ES-I3 (cell line): Measurements from ENCODE around the gene CBY3.
A peak's percentile ranks its signal among the peaks of the same experiment; 100 is the strongest.
"Not testable (repeated sequence)": the region's sequence is repeated elsewhere in the genome, so short reads cannot be mapped to it uniquely, and the experiment has no call there.

Experiments
- H3K36me3 ChIP-seq: 2 replicates; pipeline ENCODE4 v1.6.1; 2013; ENCODE audit warnings: mild to moderate bottlenecking, low read length, control low read depth, moderate library complexity; ENCODE audit not compliant: insufficient read depth
- H3K4me1 ChIP-seq: 2 replicates; pipeline ENCODE4 v1.6.1; 2013; ENCODE audit warnings: mild to moderate bottlenecking, control low read depth, low read length; ENCODE audit not compliant: insufficient read depth
- H3K9ac ChIP-seq: 2 replicates; pipeline ENCODE4 v1.6.1; 2013; ENCODE audit warnings: low read depth, mild to moderate bottlenecking, low read length, moderate library complexity
- H3K9me3 ChIP-seq: 2 replicates; pipeline ENCODE4 v1.6.1; 2013; ENCODE audit warnings: mild to moderate bottlenecking, low read length, moderate library complexity; ENCODE audit not compliant: control insufficient read depth, insufficient read depth

Gene CBY3

GRCh38 chr5:179697108-179697507, 16.3 kb upstream of the CBY3 start:
- H3K9ac ChIP-seq, result no peak overlapping the region
- no peaks in the 10 kb centered on the region for H3K9me3 ChIP-seq
- peaks cover 4% of the 10 kb centered on the region; the same call in 1 of the 2 replicates for H3K4me1 ChIP-seq
- H3K36me3 ChIP-seq, result peaks cover 6% of the 10 kb centered on the region; the same call in 1 of the 2 replicates

- no peaks in the 10 kb centered on the region for H3K9me3 ChIP-seq
- H3K9ac ChIP-seq, result no peak overlapping the region
- H3K36me3 ChIP-seq, result peaks cover 6% of the 10 kb centered on the region; the same call in 1 of the 2 replicates
- peaks cover 4% of the 10 kb centered on the region; the same call in 1 of the 2 replicates for H3K4me1 ChIP-seq
Observed at GRCh38 chr5:179696603-179697002, 15.8 kb upstream of the CBY3 start.

- Histone ChIP-seq H3K9me3 (no peaks in the 10 kb centered on the region), H3K4me1 (peaks cover 4% of the 10 kb centered on the region; the same call in 1 of the 2 replicates), H3K36me3 (no peaks in the 10 kb centered on the region), H3K9ac (no peak overlapping the region)
Observed at GRCh38 chr5:179694561-179694960, 13.7 kb upstream of the CBY3 start.

- H3K4me1 ChIP-seq, H3K9ac ChIP-seq, H3K36me3 ChIP-seq, H3K9me3 ChIP-seq: not testable (repeated sequence)
Observed at GRCh38 chr5:179689212-179689611, 8.4 kb upstream of the CBY3 start.

- Histone ChIP-seq H3K4me1 (peaks cover 3% of the 10 kb centered on the region; the same call in 1 of the 2 replicates), H3K9ac (no peak overlapping the region), H3K36me3 (peaks cover 3% of the 10 kb centered on the region; the same call in 1 of the 2 replicates), H3K9me3 (peaks cover 2% of the 10 kb centered on the region; the same call in 1 of the 2 replicates)
Observed at GRCh38 chr5:179680014-179680779, 637 bp downstream of the CBY3 start.

GRCh38 chr5:179679014-179679674, 1.7 kb downstream of the CBY3 start:
- peaks cover 3% of the 10 kb centered on the region; the same call in 1 of the 2 replicates for H3K4me1 ChIP-seq
- H3K9me3 ChIP-seq, result peaks cover 2% of the 10 kb centered on the region; the same call in 1 of the 2 replicates
- peak overlapping the region; percentile 75 for H3K9ac ChIP-seq

GRCh38 chr5:179678223-179679013, 2.4 kb downstream of the CBY3 start:
- Histone ChIP-seq H3K4me1 (peaks cover 3% of the 10 kb centered on the region; the same call in 1 of the 2 replicates), H3K36me3 (peaks cover 3% of the 10 kb centered on the region), H3K9me3 (peaks cover 2% of the 10 kb centered on the region; the same call in 1 of the 2 replicates), H3K9ac (peak overlapping the region; percentile 75)

More at GRCh38 chr5:179679014-179679674, 1.7 kb downstream of the CBY3 start:
- peaks cover 3% of the 10 kb centered on the region; the same call in 1 of the 2 replicates for H3K36me3 ChIP-seq

- H3K4me1 ChIP-seq, result no peaks in the 10 kb centered on the region
- no peaks in the 10 kb centered on the region for H3K36me3 ChIP-seq
- H3K9ac ChIP-seq, result no peak overlapping the region
- no peaks in the 10 kb centered on the region for H3K9me3 ChIP-seq
Observed at GRCh38 chr5:179668391-179668790, 12.4 kb downstream of the CBY3 start.

GRCh38 chr5:179661647-179662046, 19.2 kb downstream of the CBY3 start:
- H3K9me3 ChIP-seq, result not testable (repeated sequence)

GRCh38 chr5:179658179-179658856, 22.5 kb downstream of the CBY3 start:
- not testable (repeated sequence) for H3K9me3 ChIP-seq, H3K36me3 ChIP-seq, H3K4me1 ChIP-seq
- H3K9ac ChIP-seq, result peak overlapping the region; percentile 46; the same call in 1 of the 2 replicates

More at GRCh38 chr5:179661647-179662046, 19.2 kb downstream of the CBY3 start:
- not testable (repeated sequence) for H3K9ac ChIP-seq, H3K36me3 ChIP-seq, H3K4me1 ChIP-seq

- peak overlapping the region; percentile 42; the same call in 1 of the 2 replicates for H3K9ac ChIP-seq
- not testable (repeated sequence) for H3K4me1 ChIP-seq, H3K36me3 ChIP-seq, H3K9me3 ChIP-seq
Observed at GRCh38 chr5:179657302-179658178, 23.3 kb downstream of the CBY3 start.

- not testable (repeated sequence) for H3K4me1 ChIP-seq, H3K9ac ChIP-seq, H3K9me3 ChIP-seq, H3K36me3 ChIP-seq
Observed at GRCh38 chr5:179653135-179653534, 27.7 kb downstream of the CBY3 start.

GRCh38 chr5:179650245-179650644, 30.6 kb downstream of the CBY3 start:
- H3K4me1 ChIP-seq, H3K9ac ChIP-seq, H3K9me3 ChIP-seq, H3K36me3 ChIP-seq: not testable (repeated sequence)
